K562 (cell line): ENCODE results near the gene HSPA14. TPM values are rescaled to one million over a fixed set of nuclear protein-coding genes. Genes with fewer than 3 reads are reported as not detected.

Experiments
- ATAC-seq: fragments of 200-7000 bp; cut with Tn5 transposase; 3 replicates; pipeline ENCODE4 v1.9.1; 2020; ENCODE audit warnings: moderate library complexity
- BruUV-seq: library from RNA; stranded (reverse); fragments of 400-500 nt; replicated peaks from 2 replicates; lab custom pipeline; 2021; lab: Mats Ljungman, UMichigan
- CTCF ChIA-PET: fragments of 300-600 bp; formaldehyde crosslinking; extraction: SDS; loops from one replicate; lab custom pipeline; 2021; ENCODE audit warnings: low intra/inter-chr PET ratio; lab: Yijun Ruan, JAX
- POLR2A ChIA-PET: fragments of 300-600, 350-650 bp; sonication (Branson Sonifier 250); formaldehyde crosslinking; extraction: SDS; loops from one replicate; lab custom pipeline; 2021; ENCODE audit warnings: antibody characterized with exemption, inconsistent platforms; lab: Yijun Ruan, JAX
- DNase-seq, 4 experiments: peaks; one replicate each; pipeline versions ENCODE4 v3.0.0 to v3.0.0-alpha.2; 2011 to 2018; ENCODE audit warnings: low spot score in 3 of 4, mixed read lengths in 3 of 4; ENCODE audit errors: extremely low read depth in 1 of 4
- FAIRE-seq: peaks from 2 replicates; lab custom pipeline; 2011; peaks lifted over from hg19 to GRCh38; lab: Jason Lieb, UNC
- H2AFZ ChIP-seq: 2 replicates; pipeline ENCODE4 v1.6.0; 2011; ENCODE audit warnings: low read depth, low read length, control low read depth, inconsistent platforms
- H3K27ac ChIP-seq: fragments of 200-600 bp; 3 replicates; pipeline ENCODE4 v1.8.0; 2011; ENCODE audit warnings: low read depth, mild to moderate bottlenecking, control low read depth, inconsistent platforms, low read length, moderate library complexity, mixed read lengths; ENCODE audit errors: extremely low read depth
- H3K27me3 ChIP-seq, 2 experiments: fragments of 300-600 bp in 1 of 2; 2 replicates in 1 of 2; 3 replicates in 1 of 2; pipeline versions ENCODE4 v1.6.0 to v1.8.0; 2011; ENCODE audit warnings: inconsistent platforms in 2 of 2, low read length in 2 of 2, mild to moderate bottlenecking in 1 of 2, mixed read lengths in 1 of 2, moderate library complexity in 1 of 2; ENCODE audit not compliant: control insufficient read depth in 2 of 2, insufficient read depth in 2 of 2
- H3K36me3 ChIP-seq: fragments of 300-600 bp; 3 replicates; pipeline ENCODE4 v1.8.0; 2011; ENCODE audit warnings: mild to moderate bottlenecking, low read length, inconsistent platforms; ENCODE audit not compliant: control insufficient read depth, insufficient read depth
- H3K4me1 ChIP-seq, 2 experiments: fragments of 200-600 bp in 1 of 2; replicated peaks in 1 of 2; 2 replicates in 1 of 2; 3 replicates in 1 of 2; pipeline versions ENCODE4 v1.5.1 to v1.8.0; 2011; ENCODE audit warnings: inconsistent platforms in 2 of 2, low read length in 2 of 2, mild to moderate bottlenecking in 1 of 2, mixed read lengths in 1 of 2, moderate library complexity in 1 of 2; ENCODE audit not compliant: control insufficient read depth in 2 of 2, insufficient read depth in 2 of 2
- H3K4me2 ChIP-seq: 2 replicates; pipeline ENCODE4 v1.6.1; 2011; ENCODE audit warnings: low read length, control low read depth, inconsistent platforms, mixed read lengths; ENCODE audit not compliant: insufficient read depth
- H3K4me3 ChIP-seq: fragments of 200-600 bp; sonication (generic), shearing (Covaris generic); 2 replicates; pipeline ENCODE4 v1.5.1; 2016; ENCODE audit warnings: control low read depth, inconsistent platforms
- H3K79me2 ChIP-seq: fragments of 200-600 bp; 3 replicates; pipeline ENCODE4 v1.8.0; 2011; ENCODE audit warnings: low read length, inconsistent platforms; ENCODE audit not compliant: control insufficient read depth, insufficient read depth
- H3K9ac ChIP-seq, 2 experiments: 2 replicates each; pipeline versions ENCODE4 v1.6.0 to v1.6.1; 2011; ENCODE audit warnings: low read depth in 2 of 2, low read length in 2 of 2, control low read depth in 1 of 2, inconsistent platforms in 1 of 2, mild to moderate bottlenecking in 1 of 2, mixed read lengths in 1 of 2; ENCODE audit not compliant: insufficient read depth in 1 of 2
- H3K9me1 ChIP-seq: one replicate; pipeline ENCODE4 v1.6.0; 2011; ENCODE audit warnings: inconsistent platforms, mild to moderate bottlenecking, low read length, moderate library complexity; ENCODE audit not compliant: control insufficient read depth, insufficient read depth
- H3K9me3 ChIP-seq: replicated peaks from 2 replicates; pipeline ENCODE4 v1.5.1; 2011; ENCODE audit warnings: low read depth, low read length, inconsistent platforms; ENCODE audit not compliant: control insufficient read depth, insufficient read depth
- H4K20me1 ChIP-seq: replicated peaks from 2 replicates; pipeline ENCODE4 v1.6.1; 2011; ENCODE audit warnings: low read length, inconsistent platforms, mixed read lengths; ENCODE audit not compliant: control insufficient read depth, insufficient read depth
- ARID3A ChIP-seq: IDR thresholded peaks from 2 replicates; pipeline ENCODE4 v1.6.1; 2012; ENCODE audit warnings: low read depth, low read length, improper control_type of control experiment, borderline replicate concordance
- MTA1 ChIP-seq: fragments of 450-650 bp; IDR thresholded peaks from 2 replicates; pipeline ENCODE4 v1.6.1; 2017; ENCODE audit warnings: borderline replicate concordance
- ZNF644 ChIP-seq: fragments of 200-800 bp; sonication (Bioruptor generic); IDR thresholded peaks from 2 replicates; pipeline ENCODE4 v1.6.1; 2016; ENCODE audit warnings: low read depth, missing genetic modification characterization, missing compliant biosample characterization
- WGBS: fragments of 100-300 bp; shearing (Covaris generic); methylation state at CpG from one replicate; pipeline ENCODE4 v1.1.6; 2016; ENCODE audit warnings: low coverage, mixed read lengths; ENCODE audit not compliant: insufficient coverage; ENCODE audit errors: missing lambda C conversion rate; 5-methylcytosine and 5-hydroxymethylcytosine counted together
- in situ Hi-C: fragments of 300-500 bp; cut with MboI; formaldehyde crosslinking; loops from 4 replicates; pipeline ENCODE4 v1.15.0; 2018; ENCODE audit warnings: inconsistent platforms, mixed read lengths
- intact Hi-C: fragments of 100-400 bp; cut with micrococcal nuclease; formaldehyde crosslinking; loops from 2 replicates; pipeline ENCODE4 v1.14.2; 2022
- polyA plus RNA-seq, 8 experiments: library from polyadenylated mRNA; depleted of rRNA in 4 of 8; stranded (reverse) in 5 of 8; unstranded in 3 of 8; fragments of >200 nt; fragmentation: Nextera tagmentation in 2 of 8; fragmentation: Illumina TruSeq in 1 of 8; extraction: Ambion mirVana in 2 of 8; extraction: Trizol in 1 of 8; gene quantifications; 2 replicates each; pipeline versions ENCODE4 v1.2.1 to v1.2.3, GENCODE V29; 2011 to 2014; ENCODE audit warnings: inconsistent platforms in 1 of 8, missing spikeins in 1 of 8
- total RNA-seq, 7 experiments: library from RNA; depleted of rRNA in 6 of 7; stranded (reverse); fragments of >200 nt in 6 of 7; fragmentation: Illumina TruSeq in 2 of 7; extraction: Trizol in 2 of 7; gene quantifications; 2 replicates each; pipeline versions ENCODE4 v1.2.1 to v1.2.3, GENCODE V29; 2011 to 2021; ENCODE audit warnings: low replicate concordance in 1 of 7
- TF ChIP-seq, protein P1 (sequence below): fragments of 450-650 bp; formaldehyde crosslinking; IDR thresholded peaks from 2 replicates; pipeline ENCODE4 v1.4.0; 2020; ENCODE audit warnings: mild to moderate bottlenecking, moderate library complexity

HSPA14 gene
- total and polyA plus RNA-seq, 9 of the 15 experiments (the other 6 are each of a cell fraction or from before 2014, with no cell fraction given) = 41.9 to 75.0 (median 63.2) TPM

GRCh38 chr10:14821635-14822375, 16.3 kb upstream of the HSPA14 start:
- Histone ChIP-seq H3K4me1 (no peaks in the 10 kb centered on the region; a peak in 1 of 5 replicates), H3K9me1 (no peaks in the 10 kb centered on the region), H3K79me2 (no peaks in the 10 kb centered on the region), H3K4me3 (no peak overlapping the region), H3K27ac (no peak overlapping the region), H3K9ac (no peak overlapping the region), H2AFZ (no peak overlapping the region), H3K27me3 (peaks cover 8 to 9% of the 10 kb centered on the region in 2 experiments; a peak in 4 of 5 replicates), H3K36me3 (no peaks in the 10 kb centered on the region), H4K20me1 (no peaks in the 10 kb centered on the region), H3K4me2 (no peak overlapping the region), H3K9me3 (no peaks in the 10 kb centered on the region)
- FAIRE-seq = no peak
- WGBS = 11% methylated on average over 6 of the region's 6 CpGs
- in situ Hi-C loops (no loop called here), intact Hi-C loops (loop anchor here (2.0 kb wide), 1 partner anchor 285 kb away; no protein-coding TSS in a partner anchor)
- DNase-seq = no peak
- CTCF ChIA-PET = no interaction called here
- POLR2A ChIA-PET = no interaction called here
- no peak for ATAC-seq
- no peak for TF ChIP-seq ARID3A
- TF ChIP-seq, protein P1, sequence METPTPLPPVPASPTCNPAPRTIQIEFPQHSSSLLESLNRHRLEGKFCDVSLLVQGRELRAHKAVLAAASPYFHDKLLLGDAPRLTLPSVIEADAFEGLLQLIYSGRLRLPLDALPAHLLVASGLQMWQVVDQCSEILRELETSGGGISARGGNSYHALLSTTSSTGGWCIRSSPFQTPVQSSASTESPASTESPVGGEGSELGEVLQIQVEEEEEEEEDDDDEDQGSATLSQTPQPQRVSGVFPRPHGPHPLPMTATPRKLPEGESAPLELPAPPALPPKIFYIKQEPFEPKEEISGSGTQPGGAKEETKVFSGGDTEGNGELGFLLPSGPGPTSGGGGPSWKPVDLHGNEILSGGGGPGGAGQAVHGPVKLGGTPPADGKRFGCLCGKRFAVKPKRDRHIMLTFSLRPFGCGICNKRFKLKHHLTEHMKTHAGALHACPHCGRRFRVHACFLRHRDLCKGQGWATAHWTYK (CRISPR knock-in tag) = no peak
- TF ChIP-seq ZNF644 = no peak
- TF ChIP-seq MTA1 = no peak
- BruUV-seq = no TSS peak
